Progenitor cell of endocrine pancreas (in vitro differentiated cells): ENCODE data around the gene APBA1. TPM values are rescaled to one million over a fixed set of nuclear protein-coding genes. Genes with fewer than 3 reads are reported as not detected.

Experiments
- DNase-seq: peaks from one replicate; pipeline ENCODE4 v3.0.0; 2021; ENCODE audit warnings: low spot score; ENCODE audit not compliant: unreplicated experiment
- H3K27ac Mint-ChIP-seq: 2 replicates; pipeline ENCODE4 v1.8.0; 2021; ENCODE audit warnings: mild to moderate bottlenecking, moderate library complexity, mixed read lengths
- H3K27me3 Mint-ChIP-seq: 2 replicates; pipeline ENCODE4 v1.8.0; 2021; ENCODE audit warnings: mixed read lengths
- H3K36me3 Mint-ChIP-seq: 2 replicates; pipeline ENCODE4 v1.8.0; 2022; ENCODE audit warnings: mixed read lengths; ENCODE audit not compliant: insufficient read depth
- H3K4me1 Mint-ChIP-seq: 2 replicates; pipeline ENCODE4 v1.8.0; 2021; ENCODE audit warnings: low read depth, mixed read lengths
- H3K4me3 Mint-ChIP-seq: 2 replicates; pipeline ENCODE4 v1.8.0; 2021; ENCODE audit warnings: low read depth, mild to moderate bottlenecking, moderate library complexity, mixed read lengths
- H3K9me3 Mint-ChIP-seq: 2 replicates; pipeline ENCODE4 v1.8.0; 2021; ENCODE audit warnings: low read depth, mixed read lengths
- CTCF ChIP-seq: fragments of 200-600 bp; sonication (generic); IDR thresholded peaks from one replicate; pipeline ENCODE4 v1.5.0; 2021; ENCODE audit warnings: antibody characterized with exemption, mild to moderate bottlenecking; ENCODE audit not compliant: unreplicated experiment
- total RNA-seq: library from RNA; stranded (reverse); gene quantifications from 2 replicates; pipeline ENCODE4 v1.2.1, GENCODE V29; 2021

The APBA1 gene
- total RNA-seq, 1 donor from 2014 or later, result 1.8 TPM

DNA sequence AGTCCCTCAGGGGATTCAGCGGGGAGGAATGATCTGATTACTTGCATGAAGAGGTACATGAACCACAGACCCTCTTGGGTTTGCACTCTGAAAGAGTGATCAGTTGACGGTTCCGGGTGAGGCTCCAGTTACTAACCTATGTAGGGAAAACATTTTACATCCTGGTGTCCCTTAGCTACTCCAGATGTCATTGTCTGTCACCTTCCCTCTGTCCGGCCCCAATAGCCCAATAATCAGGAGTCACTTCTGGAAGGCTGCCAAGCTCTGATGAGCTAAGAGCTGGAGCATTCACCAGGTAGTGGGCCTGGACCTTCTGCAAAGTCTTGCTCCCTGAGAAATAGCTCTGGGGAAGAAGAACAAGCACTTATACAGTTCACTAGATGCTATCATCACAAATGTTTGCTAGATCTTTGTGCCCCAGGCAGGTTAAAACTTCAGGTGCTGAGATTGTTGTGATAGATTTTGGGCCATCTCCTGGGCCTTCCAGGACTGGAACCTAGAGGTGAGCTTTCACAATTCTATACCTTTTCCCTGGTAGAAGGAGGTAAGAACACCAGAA lies 282.7 kb downstream of the APBA1 start:
- H3K9me3 Mint-ChIP-seq, result no peaks in the 10 kb centered on the region
- no peak for DNase-seq

GRCh38 chr9:69388596-69388995 lies 283.6 kb downstream of the APBA1 start:
- Mint-ChIP-seq H3K9me3 (no peaks in the 10 kb centered on the region), H3K36me3 (no peaks in the 10 kb centered on the region), H3K27me3 (no peaks in the 10 kb centered on the region), H3K27ac (no peak overlapping the region), H3K4me3 (no peak overlapping the region), H3K4me1 (peaks cover 13% of the 10 kb centered on the region)
- DNase-seq, result no peak
- no peak for TF ChIP-seq CTCF

More for the DNA sequence above, 282.7 kb downstream of the APBA1 start:
- no peak overlapping the region for H3K27ac Mint-ChIP-seq
- H3K36me3 Mint-ChIP-seq, result no peaks in the 10 kb centered on the region
- no peaks in the 10 kb centered on the region for H3K27me3 Mint-ChIP-seq
- no peak for TF ChIP-seq CTCF
- peaks cover 12% of the 10 kb centered on the region for H3K4me1 Mint-ChIP-seq
- no peak overlapping the region for H3K4me3 Mint-ChIP-seq

DNA sequence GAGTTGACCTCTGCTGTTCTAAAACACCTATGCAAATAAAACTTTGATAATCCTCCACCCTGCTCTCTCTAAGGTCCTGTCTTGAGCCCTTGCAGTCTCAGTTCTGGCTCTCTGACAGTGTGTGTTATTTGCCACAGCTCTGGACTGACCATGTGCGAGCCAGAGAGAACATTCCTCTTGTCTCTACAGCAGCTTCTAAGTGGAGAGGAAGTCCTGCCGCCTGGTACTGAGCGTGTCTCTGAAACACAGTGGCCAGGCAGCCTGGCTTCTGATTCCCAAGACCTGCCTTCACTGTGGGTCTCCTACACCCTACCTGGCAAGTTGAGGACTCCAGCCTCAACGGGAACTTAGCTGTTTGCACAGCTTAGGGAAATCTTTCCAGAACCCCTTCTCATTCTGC lies 285.5 kb downstream of the APBA1 start:
- Mint-ChIP-seq H3K4me1 (peaks cover 13% of the 10 kb centered on the region), H3K36me3 (no peaks in the 10 kb centered on the region), H3K27ac (no peak overlapping the region), H3K9me3 (no peaks in the 10 kb centered on the region), H3K4me3 (no peak overlapping the region), H3K27me3 (no peaks in the 10 kb centered on the region)
- DNase-seq, result no peak
- no peak for TF ChIP-seq CTCF

- Mint-ChIP-seq H3K9me3 (no peaks in the 10 kb centered on the region), H3K4me1 (peaks cover 13% of the 10 kb centered on the region), H3K27me3 (no peaks in the 10 kb centered on the region), H3K27ac (peak overlapping the region; percentile 66), H3K4me3 (no peak overlapping the region), H3K36me3 (no peaks in the 10 kb centered on the region)
- peak; percentile 23 for DNase-seq
- TF ChIP-seq CTCF, result no peak
Observed at GRCh38 chr9:69385581-69386033, 286.6 kb downstream of the APBA1 start.

DNA sequence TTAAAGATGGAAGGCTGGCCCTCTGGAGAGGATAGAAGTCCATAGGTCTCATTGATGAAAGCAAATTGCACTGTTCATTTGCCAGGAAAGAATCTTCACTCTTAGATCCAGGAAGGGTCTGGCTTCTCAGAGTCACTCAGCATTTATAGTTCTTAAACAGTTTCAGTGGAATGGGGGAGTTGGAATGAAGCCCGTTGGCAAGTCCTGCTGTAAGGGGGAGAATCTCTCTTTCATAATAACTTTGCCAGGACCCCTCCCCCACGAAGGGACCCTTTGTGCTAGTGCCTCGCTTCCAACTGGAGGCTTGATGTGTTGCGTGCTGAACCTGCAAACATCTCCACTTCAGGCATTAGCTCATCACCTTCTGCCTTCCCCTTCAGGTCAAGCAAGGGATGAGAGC lies 290.0 kb downstream of the APBA1 start:
- Mint-ChIP-seq H3K27ac (no peak overlapping the region), H3K4me1 (peaks cover 26% of the 10 kb centered on the region), H3K9me3 (no peaks in the 10 kb centered on the region), H3K4me3 (no peak overlapping the region), H3K36me3 (no peaks in the 10 kb centered on the region), H3K27me3 (no peaks in the 10 kb centered on the region)
- no peak for DNase-seq
- no peak for TF ChIP-seq CTCF
